Activated CD4-positive, alpha-beta T cell treated with anti-CD3 and anti-CD28 coated beads, Interleukin-2, amount 10 ng/mL, durations not matched to agents 7 days and 5 days (primary cell): ENCODE measurements around the gene DOCK6. TPM values are rescaled to one million over a fixed set of nuclear protein-coding genes. Genes with fewer than 3 reads are reported as not detected.
"Not testable (repeated sequence)": the region's sequence is repeated elsewhere in the genome, so short reads cannot be mapped to it uniquely, and the experiment has no call there.

ENCODE experiments used
- CTCF ChIA-PET: fragments of 350-600 bp; sonication (Branson Sonifier 250); formaldehyde crosslinking; loops from one replicate; lab custom pipeline; 2021; ENCODE audit warnings: antibody characterized with exemption; lab: Charles Lee
- POLR2A ChIA-PET: fragments of 350-600 bp; sonication (Branson Sonifier 250); formaldehyde crosslinking; loops from one replicate; lab custom pipeline; 2021; ENCODE audit warnings: antibody characterized with exemption; lab: Charles Lee
- DNase-seq: peaks from one replicate; pipeline ENCODE4 v3.0.0-alpha.2; 2020
- H3K27ac Mint-ChIP-seq: one replicate; pipeline ENCODE4 v1.8.0; 2021; ENCODE audit warnings: mild to moderate bottlenecking, moderate library complexity, mixed read lengths
- H3K27me3 Mint-ChIP-seq: one replicate; pipeline ENCODE4 v1.8.0; 2021; ENCODE audit warnings: mixed read lengths
- H3K36me3 Mint-ChIP-seq: one replicate; pipeline ENCODE4 v1.8.0; 2021; ENCODE audit warnings: low read depth, mixed read lengths
- H3K4me1 Mint-ChIP-seq: one replicate; pipeline ENCODE4 v1.8.0; 2021; ENCODE audit warnings: mixed read lengths
- H3K4me3 Mint-ChIP-seq: one replicate; pipeline ENCODE4 v1.8.0; 2021; ENCODE audit warnings: mild to moderate bottlenecking, moderate library complexity, mixed read lengths
- H3K9me3 Mint-ChIP-seq: one replicate; pipeline ENCODE4 v1.8.0; 2021; ENCODE audit warnings: mixed read lengths
- total RNA-seq, 2 experiments: library from RNA; stranded (reverse); gene quantifications; one replicate each; pipeline ENCODE4 v1.2.3, GENCODE V29; 2021

The DOCK6 gene
- total RNA-seq, 2 experiments from 2014 or later: not detected

GRCh38 chr19:11164879-11165406, 97.4 kb downstream of the DOCK6 start:
- Mint-ChIP-seq H3K9me3 (no peaks in the 10 kb centered on the region), H3K4me1 (no peaks in the 10 kb centered on the region), H3K36me3 (no peaks in the 10 kb centered on the region), H3K27ac (no peak overlapping the region), H3K4me3 (no peak overlapping the region), H3K27me3 (peaks cover 2% of the 10 kb centered on the region)
- CTCF ChIA-PET: no interaction called here
- POLR2A ChIA-PET: no interaction called here
- no peak for DNase-seq

DNA sequence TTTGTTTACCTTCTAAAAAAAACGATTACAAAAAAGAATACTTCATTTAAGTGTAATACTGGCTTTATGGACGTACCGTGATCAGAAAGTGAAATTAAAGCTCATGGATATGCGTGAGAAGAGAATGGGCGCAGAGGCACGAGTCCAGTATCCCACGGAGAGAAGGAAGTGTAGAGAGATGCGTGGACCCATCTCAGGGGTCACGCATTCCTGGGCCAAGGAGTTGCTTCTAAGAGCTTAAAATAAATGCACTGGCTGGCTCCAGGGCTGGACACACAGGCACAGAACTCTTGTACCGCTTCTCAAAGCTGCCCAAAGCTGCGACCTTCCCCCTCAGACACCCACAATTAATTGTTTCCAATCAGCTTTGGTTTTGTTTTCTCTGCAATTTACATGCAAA, 98.0 kb downstream of the DOCK6 start:
- no peak for DNase-seq
- Mint-ChIP-seq H3K36me3 (no peaks in the 10 kb centered on the region), H3K27me3 (peaks cover 2% of the 10 kb centered on the region), H3K9me3 (no peaks in the 10 kb centered on the region), H3K4me1 (no peaks in the 10 kb centered on the region), H3K4me3 (no peak overlapping the region), H3K27ac (no peak overlapping the region)
- POLR2A ChIA-PET: no interaction called here
- CTCF ChIA-PET: no interaction called here

DNA sequence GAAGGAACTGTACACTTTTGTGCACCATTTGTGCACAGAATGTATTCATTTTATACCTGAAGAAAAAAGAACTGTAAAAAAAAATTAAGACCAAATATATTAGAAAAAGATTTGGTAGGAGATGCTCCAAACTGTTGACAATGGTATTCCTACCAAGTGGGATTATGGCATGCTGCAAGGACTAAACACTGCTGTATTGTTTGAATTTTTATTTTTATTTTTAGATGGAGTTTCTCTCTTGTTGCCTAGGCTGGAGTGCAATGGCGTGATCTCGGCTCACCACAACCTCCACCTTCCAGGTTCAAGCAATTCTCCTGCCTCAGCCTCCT, 101.9 kb downstream of the DOCK6 start:
- H3K27ac Mint-ChIP-seq, H3K36me3 Mint-ChIP-seq, H3K9me3 Mint-ChIP-seq, POLR2A ChIA-PET, H3K27me3 Mint-ChIP-seq, DNase-seq, H3K4me3 Mint-ChIP-seq, H3K4me1 Mint-ChIP-seq: not testable (repeated sequence)
- CTCF ChIA-PET: interaction anchor here (0.7 to 0.9 kb wide), 2 partner anchors 70 to 274 kb away, joined by 4 to 5 read pairs; partner anchors contain the start of gene ODAD3

DNA sequence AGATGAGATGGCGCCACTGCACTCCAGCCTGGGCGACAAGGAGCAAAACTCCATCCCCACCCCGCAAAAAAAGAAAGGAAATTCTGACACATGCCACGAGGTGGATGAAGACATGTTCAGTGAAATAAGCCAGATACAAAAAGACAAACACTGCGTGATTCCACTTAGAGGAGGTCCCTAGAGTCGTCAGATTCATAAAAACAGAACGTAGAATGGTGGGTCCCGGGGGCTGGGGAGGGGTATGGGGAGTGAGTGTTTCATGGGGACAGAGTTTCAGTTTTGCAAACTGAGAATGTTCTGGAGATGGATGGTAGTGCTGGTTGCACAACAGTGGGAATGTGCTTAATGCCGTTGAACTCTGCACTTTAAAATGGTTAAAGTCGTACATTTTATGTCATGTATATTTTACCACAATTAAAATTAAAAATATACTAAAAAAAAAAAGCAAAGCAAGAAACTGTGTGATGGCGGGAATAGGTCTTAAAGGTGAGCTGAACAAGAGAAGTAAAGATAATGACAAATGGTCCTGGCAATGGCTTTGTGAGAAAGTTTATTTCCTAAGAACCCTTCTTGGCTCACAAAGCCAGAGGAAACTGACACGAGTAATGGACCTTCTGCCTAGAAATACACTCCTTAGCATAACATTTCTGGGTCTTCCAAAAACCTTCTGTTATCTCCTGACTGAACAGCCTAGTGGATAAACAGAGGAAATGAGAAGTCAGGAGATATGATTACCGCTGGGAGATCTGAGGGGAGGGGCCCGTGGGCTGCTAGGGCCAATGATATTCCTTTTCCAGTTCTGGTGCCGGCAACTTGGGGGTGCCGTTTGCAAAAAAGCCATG, 102.5 kb downstream of the DOCK6 start:
- no peak overlapping the region for H3K27ac Mint-ChIP-seq
- ChIA-PET POLR2A (no interaction called here), CTCF (interaction anchor here (0.7 to 0.9 kb wide), 2 partner anchors 69 to 275 kb away, joined by 4 to 5 read pairs; partner anchors contain the start of gene ODAD3)
- peaks cover 8% of the 10 kb centered on the region for H3K4me1 Mint-ChIP-seq
- peaks cover 2% of the 10 kb centered on the region for H3K27me3 Mint-ChIP-seq
- no peak overlapping the region for H3K4me3 Mint-ChIP-seq
- DNase-seq: no peak
- H3K36me3 Mint-ChIP-seq: peaks cover 2% of the 10 kb centered on the region
- H3K9me3 Mint-ChIP-seq: no peaks in the 10 kb centered on the region

- Mint-ChIP-seq H3K27ac (peak within 1 kb of the TSS; percentile 92), H3K4me3 (peak within 1 kb of the TSS; percentile 83), H3K4me1 (peaks cover 31% of the 10 kb centered on the region), H3K9me3 (no peaks in the 10 kb centered on the region), H3K27me3 (no peaks in the 10 kb centered on the region), H3K36me3 (peaks cover 27% of the 10 kb centered on the region)
- POLR2A ChIA-PET: no interaction called here
- CTCF ChIA-PET: interaction anchor here (1.0 to 2.9 kb wide), 9 partner anchors 9 to 327 kb away, joined by 3 to 9 read pairs (median 4); no protein-coding TSS in a partner anchor
- peak; percentile 97 for DNase-seq
Measured at GRCh38 chr19:11155373-11156120, 106.8 kb downstream of the DOCK6 start, which contains the start of gene SPC24. SPC24 (minus strand) TSS chr19:11155782; CDS start chr19:11155776, 6 bp downstream.

DNA sequence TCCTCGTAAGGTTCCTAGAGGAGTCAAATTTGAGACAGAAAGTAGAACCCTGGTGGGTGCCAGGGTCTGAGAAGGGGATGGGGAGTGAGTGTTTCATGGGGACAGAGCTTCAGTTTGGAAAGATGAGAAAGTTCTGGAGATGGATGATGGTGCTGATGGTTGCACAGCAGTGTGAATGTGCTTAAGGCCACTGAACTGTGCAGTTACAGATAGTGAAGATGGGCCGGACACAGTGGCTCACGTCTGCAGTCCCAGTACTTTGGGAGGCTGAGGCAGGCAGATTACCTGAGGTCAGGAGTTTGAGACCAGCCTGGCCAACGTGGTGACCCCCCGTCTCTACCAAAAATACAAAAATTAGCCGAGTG, 107.7 kb downstream of the DOCK6 start:
- POLR2A ChIA-PET: no interaction called here
- no peak for DNase-seq
- Mint-ChIP-seq H3K9me3 (no peaks in the 10 kb centered on the region), H3K27ac (peak overlapping the region; percentile 92), H3K27me3 (no peaks in the 10 kb centered on the region), H3K4me1 (peaks cover 31% of the 10 kb centered on the region), H3K4me3 (peak overlapping the region; percentile 83), H3K36me3 (peaks cover 27% of the 10 kb centered on the region)
- CTCF ChIA-PET: interaction anchor here (1.0 to 2.9 kb wide), 4 partner anchors 8 to 328 kb away, joined by 3 to 9 read pairs (median 4); no protein-coding TSS in a partner anchor

GRCh38 chr19:11152318-11153062, 109.8 kb downstream of the DOCK6 start:
- Mint-ChIP-seq H3K27ac (peak overlapping the region; percentile 50), H3K4me3 (peak overlapping the region; percentile 30), H3K4me1 (peaks cover 31% of the 10 kb centered on the region), H3K27me3 (no peaks in the 10 kb centered on the region), H3K36me3 (peaks cover 45% of the 10 kb centered on the region), H3K9me3 (no peaks in the 10 kb centered on the region)
- ChIA-PET POLR2A (no interaction called here), CTCF (interaction anchor here (1.4 kb wide), 1 partner anchor 33 kb away, joined by 4 read pairs; no protein-coding TSS in a partner anchor)
- no peak for DNase-seq

- Mint-ChIP-seq H3K27ac (no peak overlapping the region), H3K27me3 (no peaks in the 10 kb centered on the region), H3K36me3 (peaks cover 57% of the 10 kb centered on the region), H3K4me3 (no peak overlapping the region), H3K9me3 (no peaks in the 10 kb centered on the region), H3K4me1 (peaks cover 27% of the 10 kb centered on the region)
- DNase-seq: no peak
- ChIA-PET CTCF (interaction anchor here (0.6 to 1.4 kb wide), 5 partner anchors 12 to 1502 kb away, joined by 3 to 4 read pairs (median 3); no protein-coding TSS in a partner anchor), POLR2A (no interaction called here)
Measured at GRCh38 chr19:11151181-11151580, 111.1 kb downstream of the DOCK6 start.

Other genes starting within 250 kb of the DOCK6 start
- gene LDLR, start 173.1 kb downstream of the DOCK6 start, total RNA-seq: 10 to 100 TPM; 93.0 to 97.1 TPM
- gene SPC24, start 106.7 kb downstream of the DOCK6 start, total RNA-seq: 10 to 100 TPM; 80.4 to 97.3 TPM
- gene KANK2, start 65.0 kb downstream of the DOCK6 start, total RNA-seq: 1 to 10 TPM; 2.0 to 2.6 TPM
- gene ANGPTL8, start 22.9 kb downstream of the DOCK6 start, total RNA-seq: not detected
- not detected for gene TSPAN16, start 33.6 kb upstream of the DOCK6 start, total RNA-seq
- 1 to 10 TPM; 3.2 to 3.6 TPM for gene RAB3D, start 77.1 kb upstream of the DOCK6 start, total RNA-seq
- 10 to 100 TPM; 25.9 to 26.7 TPM for gene TMEM205, start 83.7 kb upstream of the DOCK6 start, total RNA-seq
- 10 to 100 TPM; 18.0 to 20.5 TPM for gene CCDC159, start 84.0 kb upstream of the DOCK6 start, total RNA-seq
- gene PLPPR2, start 92.9 kb upstream of the DOCK6 start, total RNA-seq: 1 to 10 TPM; 1.3 to 1.9 TPM
- 1 to 10 TPM; 2.9 to 3.5 TPM for gene SWSAP1, start 112.1 kb upstream of the DOCK6 start, total RNA-seq
- gene EPOR, start 121.8 kb upstream of the DOCK6 start, total RNA-seq: 1 to 10 TPM; 5.4 to 5.8 TPM
- gene RGL3, start 156.8 kb upstream of the DOCK6 start, total RNA-seq: not detected
- not detected for gene ODAD3, start 172.6 kb upstream of the DOCK6 start, total RNA-seq
- 100 to 1,000 TPM; 321 to 338 TPM for gene PRKCSH, start 173.1 kb upstream of the DOCK6 start, total RNA-seq
- gene ELAVL3, start 218.5 kb upstream of the DOCK6 start, total RNA-seq: under 1 TPM in 1 of 2 experiments, not detected in 1; 0.50 TPM
- gene ZNF653, start 243.3 kb upstream of the DOCK6 start, total RNA-seq: 10 to 100 TPM; 21.4 to 24.4 TPM